Activated CD8-positive, alpha-beta T cell treated with anti-CD3 and anti-CD28 coated beads for 36 hours (primary cell): ENCODE data around the gene MFNG. TPM values are rescaled to one million over a fixed set of nuclear protein-coding genes. Genes with fewer than 3 reads are reported as not detected.

Experiments
- ATAC-seq: fragments of 200-7000 bp; cut with Tn5 transposase; one replicate; pipeline ENCODE4 v1.10.0; 2021; ENCODE audit warnings: mild to moderate bottlenecking, moderate library complexity
- CTCF ChIA-PET: fragments of 350-600 bp; sonication (Branson Sonifier 250); formaldehyde crosslinking; loops from one replicate; lab custom pipeline; 2021; ENCODE audit warnings: antibody characterized with exemption; lab: Charles Lee
- POLR2A ChIA-PET: fragments of 350-600 bp; sonication (Branson Sonifier 250); formaldehyde crosslinking; loops from one replicate; lab custom pipeline; 2021; ENCODE audit warnings: antibody characterized with exemption; lab: Charles Lee
- DNase-seq: peaks from one replicate; pipeline ENCODE4 v3.0.0-alpha.2; 2020
- H3K27ac Mint-ChIP-seq: one replicate; pipeline ENCODE4 v1.8.0; 2021; ENCODE audit warnings: mild to moderate bottlenecking, mixed read lengths
- H3K27me3 Mint-ChIP-seq: one replicate; pipeline ENCODE4 v1.8.0; 2021; ENCODE audit warnings: mixed read lengths
- H3K36me3 Mint-ChIP-seq: one replicate; pipeline ENCODE4 v1.8.0; 2021; ENCODE audit warnings: low read depth, mixed read lengths
- H3K4me1 Mint-ChIP-seq: one replicate; pipeline ENCODE4 v1.8.0; 2021; ENCODE audit warnings: low read depth, mixed read lengths
- H3K4me3 Mint-ChIP-seq: one replicate; pipeline ENCODE4 v1.8.0; 2021; ENCODE audit warnings: mild to moderate bottlenecking, moderate library complexity, mixed read lengths
- H3K9me3 Mint-ChIP-seq: one replicate; pipeline ENCODE4 v1.8.0; 2021; ENCODE audit warnings: mixed read lengths
- intact Hi-C: fragments of 100-400 bp; cut with micrococcal nuclease; formaldehyde crosslinking; loops from one replicate; pipeline ENCODE4 v1.10.0; 2022
- total RNA-seq, 2 experiments: library from RNA; stranded (reverse); gene quantifications; one replicate each; pipeline ENCODE4 v1.2.3, GENCODE V29; 2021
- TF ChIP-seq, protein P1 (sequence below): fragments of 200-600 bp; IDR thresholded peaks from one replicate; pipeline ENCODE4 v1.8.0; 2022; ENCODE audit warnings: antibody characterized with exemption, mild to moderate bottlenecking

Gene MFNG
- total RNA-seq, 2 experiments from 2014 or later = 155 to 160 TPM

DNA sequence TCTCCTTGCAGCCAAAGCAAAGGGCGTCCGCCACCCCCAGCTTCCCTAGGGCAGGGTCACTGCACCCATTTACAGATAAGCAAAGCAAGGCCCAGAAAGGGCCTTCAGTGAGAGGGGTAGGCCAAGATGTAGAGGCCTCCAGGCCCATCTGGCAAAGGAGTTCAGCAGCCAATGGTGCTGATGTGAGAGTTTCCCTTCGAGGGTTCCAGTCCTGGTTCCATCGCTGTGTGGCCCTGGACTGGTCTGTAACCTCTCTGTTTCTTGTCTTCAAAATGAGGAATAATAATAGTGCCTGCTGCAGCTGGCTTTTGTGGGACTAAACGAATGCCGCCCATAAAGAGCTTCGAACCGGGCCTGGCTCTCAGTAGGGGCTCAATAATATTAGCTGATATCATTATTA is 62.9 kb downstream of the MFNG start:
- CTCF ChIA-PET = interaction anchor here (0.6 kb wide), 1 partner anchor 152 kb away, joined by 3 read pairs; no protein-coding TSS in a partner anchor
- TF ChIP-seq, protein P1, sequence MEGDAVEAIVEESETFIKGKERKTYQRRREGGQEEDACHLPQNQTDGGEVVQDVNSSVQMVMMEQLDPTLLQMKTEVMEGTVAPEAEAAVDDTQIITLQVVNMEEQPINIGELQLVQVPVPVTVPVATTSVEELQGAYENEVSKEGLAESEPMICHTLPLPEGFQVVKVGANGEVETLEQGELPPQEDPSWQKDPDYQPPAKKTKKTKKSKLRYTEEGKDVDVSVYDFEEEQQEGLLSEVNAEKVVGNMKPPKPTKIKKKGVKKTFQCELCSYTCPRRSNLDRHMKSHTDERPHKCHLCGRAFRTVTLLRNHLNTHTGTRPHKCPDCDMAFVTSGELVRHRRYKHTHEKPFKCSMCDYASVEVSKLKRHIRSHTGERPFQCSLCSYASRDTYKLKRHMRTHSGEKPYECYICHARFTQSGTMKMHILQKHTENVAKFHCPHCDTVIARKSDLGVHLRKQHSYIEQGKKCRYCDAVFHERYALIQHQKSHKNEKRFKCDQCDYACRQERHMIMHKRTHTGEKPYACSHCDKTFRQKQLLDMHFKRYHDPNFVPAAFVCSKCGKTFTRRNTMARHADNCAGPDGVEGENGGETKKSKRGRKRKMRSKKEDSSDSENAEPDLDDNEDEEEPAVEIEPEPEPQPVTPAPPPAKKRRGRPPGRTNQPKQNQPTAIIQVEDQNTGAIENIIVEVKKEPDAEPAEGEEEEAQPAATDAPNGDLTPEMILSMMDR = no peak
- Mint-ChIP-seq H3K36me3 (no peaks in the 10 kb centered on the region), H3K27me3 (peaks cover 52% of the 10 kb centered on the region), H3K4me3 (no peak overlapping the region), H3K9me3 (no peaks in the 10 kb centered on the region), H3K27ac (no peak overlapping the region), H3K4me1 (peaks cover 17% of the 10 kb centered on the region)
- DNase-seq (no peak), ATAC-seq (no peak)
- intact Hi-C loops = no loop called here
- POLR2A ChIA-PET = interaction anchor here (1.3 kb wide), 2 partner anchors 18 to 22 kb away, joined by 3 to 4 read pairs; no protein-coding TSS in a partner anchor

DNA sequence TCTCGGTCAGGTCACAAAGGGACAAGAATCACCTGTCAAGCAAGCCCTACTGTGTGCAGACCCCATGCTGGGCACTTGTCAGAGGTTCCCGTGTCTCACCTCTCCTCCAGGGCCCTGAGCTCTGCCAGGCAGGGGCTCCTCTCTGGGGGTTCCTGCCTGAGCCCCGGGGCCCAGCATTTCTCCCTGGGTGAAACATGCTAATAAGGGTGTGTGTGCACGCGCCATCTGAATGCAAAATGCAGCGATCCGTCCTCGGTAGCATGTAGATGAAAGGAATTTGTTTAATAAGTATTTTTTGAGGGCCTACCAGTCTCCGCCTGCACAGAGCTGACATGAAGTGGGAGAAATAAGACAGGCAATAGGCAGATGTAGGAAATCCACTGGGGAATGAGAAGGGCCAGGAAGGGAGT is 64.7 kb downstream of the MFNG start:
- no peak overlapping the region for H3K4me3 Mint-ChIP-seq
- POLR2A ChIA-PET = no interaction called here

DNA sequence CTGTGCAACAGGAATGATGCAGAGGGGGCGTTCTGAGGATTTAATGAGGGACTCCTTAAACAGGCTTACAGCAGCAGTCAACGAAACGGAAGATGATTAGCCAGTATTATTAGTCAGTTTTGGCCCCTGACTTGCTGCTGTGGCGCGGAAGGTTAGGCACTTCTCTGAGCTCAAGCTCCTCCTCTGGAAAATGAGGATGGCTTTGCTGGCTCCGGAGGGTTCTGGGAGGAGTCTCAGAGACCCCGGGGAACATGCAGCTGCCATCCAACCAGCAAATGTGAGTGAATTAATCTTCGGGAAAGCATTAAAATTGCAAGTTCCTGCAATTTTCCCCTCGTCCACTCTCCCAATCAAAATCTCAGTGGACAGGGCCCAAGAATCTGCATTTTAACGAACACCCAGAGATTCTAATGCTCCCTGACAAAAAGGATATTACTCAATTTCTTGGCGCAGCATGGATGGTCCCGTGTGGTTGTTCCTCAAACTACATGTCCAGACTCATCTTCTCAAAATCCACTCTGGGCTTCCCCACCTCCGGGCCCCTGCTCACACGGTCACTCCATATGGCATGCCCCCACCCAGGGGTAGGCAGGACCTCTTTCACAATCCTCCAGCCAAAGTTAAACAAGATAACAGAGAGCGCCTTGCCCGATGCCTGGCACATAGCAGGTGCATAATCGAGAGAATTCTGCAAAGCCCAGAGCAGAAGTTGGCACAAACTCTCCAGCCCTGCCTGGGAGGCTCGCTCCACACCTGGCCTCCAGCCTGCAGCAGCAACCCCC is 65.3 kb downstream of the MFNG start:
- Mint-ChIP-seq H3K9me3 (no peaks in the 10 kb centered on the region), H3K27me3 (peaks cover 51% of the 10 kb centered on the region), H3K4me3 (peak overlapping the region; percentile 59), H3K4me1 (peaks cover 31% of the 10 kb centered on the region), H3K36me3 (no peaks in the 10 kb centered on the region), H3K27ac (no peak overlapping the region)
- intact Hi-C loops = no loop called here
- TF ChIP-seq, protein P1 = no peak
- CTCF ChIA-PET = interaction anchor here (0.9 kb wide), 1 partner anchor 11 kb away, joined by 3 read pairs; no protein-coding TSS in a partner anchor
- DNase-seq (no peak), ATAC-seq (no peak)
- POLR2A ChIA-PET = no interaction called here

More for the DNA sequence above, 64.7 kb downstream of the MFNG start:
- Mint-ChIP-seq H3K27me3 (peaks cover 53% of the 10 kb centered on the region), H3K9me3 (no peaks in the 10 kb centered on the region), H3K4me1 (peaks cover 25% of the 10 kb centered on the region), H3K36me3 (no peaks in the 10 kb centered on the region), H3K27ac (no peak overlapping the region)
- ATAC-seq (no peak), DNase-seq (no peak)
- TF ChIP-seq, protein P1 = no peak
- intact Hi-C loops = no loop called here
- CTCF ChIA-PET = no interaction called here

DNA sequence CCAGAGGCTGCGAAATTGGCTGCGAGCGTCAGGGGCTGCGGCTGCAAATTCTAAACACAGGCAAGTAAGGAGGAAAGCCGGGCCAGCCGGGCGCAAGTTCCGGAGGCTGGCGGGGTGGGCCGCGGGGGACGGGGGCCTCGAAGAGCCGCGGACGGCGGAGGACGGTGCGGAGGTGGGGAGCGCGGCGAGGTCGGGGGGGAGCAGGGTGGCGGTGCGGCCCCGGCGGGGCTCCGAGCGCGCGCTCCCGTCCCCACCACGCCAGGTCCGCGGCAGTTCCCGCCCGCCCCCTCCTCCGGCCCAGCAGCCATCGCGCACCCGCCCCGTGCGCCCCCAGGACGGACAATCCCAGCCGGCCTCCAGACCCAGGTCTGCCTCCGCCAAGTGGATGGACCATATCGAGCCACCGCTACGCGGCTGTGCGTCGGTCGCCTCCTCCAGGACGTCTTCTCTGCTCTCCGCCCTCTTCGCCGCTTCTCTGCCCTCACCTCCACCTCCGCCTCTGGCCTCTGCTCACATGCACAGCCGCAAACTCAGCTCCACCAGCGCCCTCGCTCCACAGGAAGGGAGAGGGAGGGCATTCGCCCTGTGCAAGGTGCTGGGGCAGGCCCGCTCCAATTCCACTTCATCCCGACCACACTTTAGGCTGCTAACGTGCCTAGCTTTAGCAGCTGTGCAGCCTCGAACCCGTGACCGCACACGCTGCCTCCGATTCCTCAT is 66.1 kb downstream of the MFNG start:
- intact Hi-C loops = no loop called here
- H3K27ac Mint-ChIP-seq = no peak overlapping the region
- ChIA-PET CTCF (interaction anchor here (0.9 kb wide), 1 partner anchor 11 kb away, joined by 3 read pairs; no protein-coding TSS in a partner anchor), POLR2A (no interaction called here)
- H3K4me3 Mint-ChIP-seq = peak overlapping the region; percentile 59
- no peaks in the 10 kb centered on the region for H3K9me3 Mint-ChIP-seq
- H3K27me3 Mint-ChIP-seq = peaks cover 49% of the 10 kb centered on the region
- peak; percentile 61 for DNase-seq
- TF ChIP-seq, protein P1 = no peak
- no peaks in the 10 kb centered on the region for H3K36me3 Mint-ChIP-seq
- peaks cover 32% of the 10 kb centered on the region for H3K4me1 Mint-ChIP-seq
- ATAC-seq = peak; percentile 58
